ENCODE measurements around the gene TDP1.

- TF ChIP-seq POLR2A (IDR thresholded peaks at IDR 0.05) (no peak), CTCF (IDR thresholded peaks at IDR 0.05) (no peak)
Observed at GRCh38 chr14:90058876-90059458, 103.2 kb downstream of the TDP1 start.
